ENCODE data around the gene TSPO.

The TSPO gene

GRCh38 chr22:43198126-43198525 lies 46.8 kb downstream of the TSPO start:
- Histone ChIP-seq H3K27me3 (ENCODE audit: insufficient read depth, low read depth, severe bottlenecking) (no peaks in the 10 kb centered on the region), H3K4me3 (ENCODE audit: low read depth, low read length) (no peak overlapping the region), H3K36me3 (no peaks in the 10 kb centered on the region), H3K9me3 (ENCODE audit: severe bottlenecking) (no peaks in the 10 kb centered on the region), H3K27ac (no peak overlapping the region)
- TF ChIP-seq, protein P1, sequence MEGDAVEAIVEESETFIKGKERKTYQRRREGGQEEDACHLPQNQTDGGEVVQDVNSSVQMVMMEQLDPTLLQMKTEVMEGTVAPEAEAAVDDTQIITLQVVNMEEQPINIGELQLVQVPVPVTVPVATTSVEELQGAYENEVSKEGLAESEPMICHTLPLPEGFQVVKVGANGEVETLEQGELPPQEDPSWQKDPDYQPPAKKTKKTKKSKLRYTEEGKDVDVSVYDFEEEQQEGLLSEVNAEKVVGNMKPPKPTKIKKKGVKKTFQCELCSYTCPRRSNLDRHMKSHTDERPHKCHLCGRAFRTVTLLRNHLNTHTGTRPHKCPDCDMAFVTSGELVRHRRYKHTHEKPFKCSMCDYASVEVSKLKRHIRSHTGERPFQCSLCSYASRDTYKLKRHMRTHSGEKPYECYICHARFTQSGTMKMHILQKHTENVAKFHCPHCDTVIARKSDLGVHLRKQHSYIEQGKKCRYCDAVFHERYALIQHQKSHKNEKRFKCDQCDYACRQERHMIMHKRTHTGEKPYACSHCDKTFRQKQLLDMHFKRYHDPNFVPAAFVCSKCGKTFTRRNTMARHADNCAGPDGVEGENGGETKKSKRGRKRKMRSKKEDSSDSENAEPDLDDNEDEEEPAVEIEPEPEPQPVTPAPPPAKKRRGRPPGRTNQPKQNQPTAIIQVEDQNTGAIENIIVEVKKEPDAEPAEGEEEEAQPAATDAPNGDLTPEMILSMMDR (IDR thresholded peaks at IDR 0.05; ENCODE audit: low read depth, low read length) = no peak
- DNase-seq = no peak

GRCh38 chr22:43198936-43199335 lies 47.6 kb downstream of the TSPO start:
- no peak for DNase-seq
- Histone ChIP-seq H3K27me3 (ENCODE audit: insufficient read depth, low read depth, severe bottlenecking) (no peaks in the 10 kb centered on the region), H3K4me3 (ENCODE audit: low read depth, low read length) (no peak overlapping the region), H3K36me3 (no peaks in the 10 kb centered on the region), H3K27ac (no peak overlapping the region), H3K9me3 (ENCODE audit: severe bottlenecking) (no peaks in the 10 kb centered on the region)
- TF ChIP-seq, protein P1 (IDR thresholded peaks at IDR 0.05; ENCODE audit: low read depth, low read length) = no peak

DNA sequence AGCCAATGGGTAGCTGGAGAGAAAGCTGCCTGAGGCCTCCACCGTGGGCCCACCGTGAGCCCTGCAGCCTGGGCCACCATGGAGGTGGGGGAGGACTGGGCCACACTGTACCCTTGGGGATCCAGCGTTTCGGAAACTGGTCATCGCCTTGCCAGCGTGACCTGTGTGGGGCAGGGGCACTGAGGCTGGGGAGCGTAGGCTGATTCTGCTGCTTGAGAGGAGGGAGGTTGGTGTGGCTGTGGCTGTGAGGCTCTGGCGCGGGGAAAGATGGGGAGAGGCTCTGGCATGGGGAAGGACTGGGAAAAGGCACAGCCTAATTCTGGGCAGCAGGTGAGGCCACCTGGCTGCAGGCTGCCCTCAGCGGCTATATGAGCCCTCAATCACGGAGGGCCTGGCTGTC lies 48.2 kb downstream of the TSPO start:
- Histone ChIP-seq H3K36me3 (no peaks in the 10 kb centered on the region), H3K27ac (no peak overlapping the region), H3K9me3 (ENCODE audit: severe bottlenecking) (no peaks in the 10 kb centered on the region), H3K4me3 (ENCODE audit: low read depth, low read length) (no peak overlapping the region), H3K27me3 (ENCODE audit: insufficient read depth, low read depth, severe bottlenecking) (no peaks in the 10 kb centered on the region)
- DNase-seq = no peak
- TF ChIP-seq, protein P1 (IDR thresholded peaks at IDR 0.05; ENCODE audit: low read depth, low read length) = no peak

DNA sequence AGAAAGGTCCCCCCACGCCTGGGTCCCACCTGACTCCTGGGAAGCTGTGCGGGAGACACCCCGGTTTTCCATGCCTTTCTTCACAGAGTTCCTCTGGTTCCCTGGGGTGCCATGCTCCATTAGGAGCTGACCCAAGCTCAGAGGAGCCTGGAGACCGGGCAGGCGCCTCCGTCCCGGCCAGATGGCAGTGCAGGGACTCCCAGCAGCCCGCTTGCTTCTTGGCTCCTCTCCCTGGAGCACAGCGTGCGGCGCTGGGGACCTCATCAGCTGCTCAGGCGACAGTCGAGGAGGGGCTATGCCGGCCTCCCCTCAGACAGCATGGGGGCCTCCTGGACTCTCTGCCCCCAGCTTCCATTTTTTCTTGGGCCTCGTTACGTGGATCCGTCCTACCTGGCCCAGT lies 48.7 kb downstream of the TSPO start:
- no peaks in the 10 kb centered on the region for H3K36me3 ChIP-seq
- H3K27ac ChIP-seq = no peak overlapping the region
- no peaks in the 10 kb centered on the region for H3K9me3 ChIP-seq (ENCODE audit: severe bottlenecking)
- TF ChIP-seq, protein P1 (IDR thresholded peaks at IDR 0.05; ENCODE audit: low read depth, low read length) = no peak
- DNase-seq = no peak
- H3K4me3 ChIP-seq (ENCODE audit: low read depth, low read length) = no peak overlapping the region
- H3K27me3 ChIP-seq (ENCODE audit: insufficient read depth, low read depth, severe bottlenecking) = no peaks in the 10 kb centered on the region

DNA sequence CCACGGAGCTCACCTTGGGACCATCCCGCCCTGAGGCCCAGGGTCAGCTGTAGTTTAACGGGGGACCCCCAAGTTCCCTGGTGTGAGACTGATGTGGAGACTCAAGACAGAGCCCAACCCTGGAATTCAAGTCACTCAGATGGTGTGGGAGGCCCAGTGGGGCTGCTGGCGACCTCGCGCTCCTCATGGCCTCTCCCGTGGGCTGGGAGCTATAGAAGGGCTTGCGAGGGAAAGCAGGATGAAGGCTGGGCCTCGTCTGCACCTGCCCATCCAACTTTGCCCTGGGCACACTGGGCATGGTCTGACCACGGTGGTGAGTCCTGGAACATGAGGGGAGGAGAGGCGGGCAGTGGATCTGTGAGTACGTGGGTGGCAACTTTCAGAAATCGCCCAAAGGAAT lies 49.2 kb downstream of the TSPO start:
- Histone ChIP-seq H3K27me3 (ENCODE audit: insufficient read depth, low read depth, severe bottlenecking) (no peaks in the 10 kb centered on the region), H3K4me3 (ENCODE audit: low read depth, low read length) (no peak overlapping the region), H3K36me3 (no peaks in the 10 kb centered on the region), H3K27ac (no peak overlapping the region), H3K9me3 (ENCODE audit: severe bottlenecking) (no peaks in the 10 kb centered on the region)
- TF ChIP-seq, protein P1 (IDR thresholded peaks at IDR 0.05; ENCODE audit: low read depth, low read length) = no peak
- DNase-seq = no peak

DNA sequence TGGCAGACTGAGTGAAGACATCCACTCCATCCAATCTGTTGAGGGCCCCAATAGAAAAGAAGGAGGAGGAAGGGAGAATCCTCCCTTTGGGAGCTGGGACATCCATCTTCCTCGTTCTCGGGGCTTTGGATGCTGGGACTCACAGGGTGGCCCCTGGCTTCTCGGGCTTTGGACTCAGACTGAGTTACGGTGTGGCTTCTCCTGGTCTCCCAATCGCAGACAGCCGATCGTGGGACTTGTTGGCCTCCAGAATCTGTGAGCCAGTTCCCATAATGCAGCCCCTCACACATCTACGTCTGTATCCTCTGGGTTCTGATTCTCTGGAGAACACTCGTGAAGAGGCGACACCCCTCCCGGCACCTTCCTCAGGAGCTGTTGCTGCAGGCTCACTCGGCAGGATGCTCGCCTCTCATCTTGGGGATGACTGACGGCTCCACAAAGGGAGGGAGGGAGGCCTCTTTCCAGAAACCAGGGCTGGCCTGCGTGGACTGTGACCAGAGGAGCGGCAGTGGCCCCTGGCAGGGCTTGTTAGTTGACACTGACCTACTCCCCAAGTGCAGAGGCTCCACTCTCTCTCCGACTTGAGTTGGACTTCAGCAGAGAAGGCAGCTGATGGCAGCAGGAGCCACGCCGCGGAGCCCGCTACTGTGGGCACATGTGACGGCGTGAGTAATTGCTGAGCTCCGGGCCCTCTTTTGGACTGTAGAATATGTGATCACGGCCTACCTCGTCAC lies 50.3 kb downstream of the TSPO start:
- H3K27me3 ChIP-seq (ENCODE audit: insufficient read depth, low read depth, severe bottlenecking) = no peaks in the 10 kb centered on the region
- no peak for DNase-seq
- no peak overlapping the region for H3K4me3 ChIP-seq (ENCODE audit: low read depth, low read length)
- no peaks in the 10 kb centered on the region for H3K36me3 ChIP-seq
- no peaks in the 10 kb centered on the region for H3K9me3 ChIP-seq (ENCODE audit: severe bottlenecking)
- H3K27ac ChIP-seq = no peak overlapping the region
- TF ChIP-seq, protein P1 (IDR thresholded peaks at IDR 0.05; ENCODE audit: low read depth, low read length) = no peak

Measured in WERI-Rb-1 (cell line).